ENCODE results near the gene SLC26A8. TPM values are rescaled to one million over a fixed set of nuclear protein-coding genes. Genes with fewer than 3 reads are reported as not detected.

The SLC26A8 gene
- polyA plus RNA-seq, 1 donor from 2014 or later, result not detected

DNA sequence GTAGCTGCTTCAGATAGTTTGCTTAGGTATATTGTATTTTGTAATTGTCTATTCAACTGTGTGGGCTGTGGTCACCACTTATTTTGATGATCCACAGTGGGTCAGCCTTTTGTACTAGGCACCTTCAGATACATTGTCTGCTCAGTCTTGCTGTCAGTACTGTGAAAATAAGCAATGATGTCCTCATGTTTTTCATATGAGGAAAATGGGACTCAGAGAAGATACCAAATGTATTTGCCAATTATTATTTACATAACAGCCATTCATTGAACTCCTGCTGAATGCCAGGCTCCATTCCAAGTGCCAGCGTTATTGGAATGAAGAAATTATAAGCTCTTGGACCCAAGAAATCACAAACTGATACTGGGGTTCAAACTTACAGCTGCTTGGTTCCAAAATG, 31.7 kb upstream of the SLC26A8 start:
- Histone ChIP-seq H2AFZ (ENCODE audit: low read depth, low read length) (no peak overlapping the region), H3K79me2 (replicated peaks; ENCODE audit: insufficient read depth, low read length) (peaks cover 28% of the 10 kb centered on the region)
- no peak for TF ChIP-seq TAF1 (IDR thresholded peaks at IDR 0.05; ENCODE audit: low read depth)
- TF ChIP-seq, protein P1, sequence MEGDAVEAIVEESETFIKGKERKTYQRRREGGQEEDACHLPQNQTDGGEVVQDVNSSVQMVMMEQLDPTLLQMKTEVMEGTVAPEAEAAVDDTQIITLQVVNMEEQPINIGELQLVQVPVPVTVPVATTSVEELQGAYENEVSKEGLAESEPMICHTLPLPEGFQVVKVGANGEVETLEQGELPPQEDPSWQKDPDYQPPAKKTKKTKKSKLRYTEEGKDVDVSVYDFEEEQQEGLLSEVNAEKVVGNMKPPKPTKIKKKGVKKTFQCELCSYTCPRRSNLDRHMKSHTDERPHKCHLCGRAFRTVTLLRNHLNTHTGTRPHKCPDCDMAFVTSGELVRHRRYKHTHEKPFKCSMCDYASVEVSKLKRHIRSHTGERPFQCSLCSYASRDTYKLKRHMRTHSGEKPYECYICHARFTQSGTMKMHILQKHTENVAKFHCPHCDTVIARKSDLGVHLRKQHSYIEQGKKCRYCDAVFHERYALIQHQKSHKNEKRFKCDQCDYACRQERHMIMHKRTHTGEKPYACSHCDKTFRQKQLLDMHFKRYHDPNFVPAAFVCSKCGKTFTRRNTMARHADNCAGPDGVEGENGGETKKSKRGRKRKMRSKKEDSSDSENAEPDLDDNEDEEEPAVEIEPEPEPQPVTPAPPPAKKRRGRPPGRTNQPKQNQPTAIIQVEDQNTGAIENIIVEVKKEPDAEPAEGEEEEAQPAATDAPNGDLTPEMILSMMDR (IDR thresholded peaks at IDR 0.05; ENCODE audit: poor library complexity, severe bottlenecking), result no peak
- no peak for TF ChIP-seq MXI1 (conservative IDR thresholded peaks at IDR 0.05; ENCODE audit: poor library complexity, severe bottlenecking)
- no peak for TF ChIP-seq SMC3 (conservative IDR thresholded peaks at IDR 0.05; ENCODE audit: poor library complexity)
- no peak for TF ChIP-seq RAD21 (conservative IDR thresholded peaks at IDR 0.05)
- no peak for TF ChIP-seq EZH2 (IDR thresholded peaks at IDR 0.05; ENCODE audit: borderline replicate concordance, insufficient read depth, low read length, poor library complexity, severe bottlenecking)
- TF ChIP-seq POLR2AphosphoS5 (IDR thresholded peaks at IDR 0.05), result no peak

DNA sequence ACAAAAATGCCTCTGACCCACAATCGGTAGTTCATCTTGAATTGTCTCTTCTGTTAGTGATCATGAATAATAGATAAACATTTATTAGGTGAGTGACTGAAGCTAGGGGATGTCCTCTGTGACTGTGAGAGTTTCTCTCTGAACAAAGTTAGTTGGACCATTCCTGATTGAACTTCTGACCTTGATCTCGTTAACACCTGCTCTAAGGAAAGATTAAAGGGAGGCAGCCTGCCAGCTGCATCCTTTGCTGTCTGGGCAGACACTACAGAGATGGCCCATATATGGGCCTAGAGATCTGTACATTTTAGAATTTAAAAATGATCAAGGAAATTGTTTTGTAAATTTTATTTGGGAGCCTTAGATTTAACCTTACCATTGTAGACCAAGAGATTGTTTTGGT, 30.5 kb upstream of the SLC26A8 start:
- no peaks in the 10 kb centered on the region for H3K9me3 ChIP-seq (ENCODE audit: low read length)

More for the DNA sequence above, 31.7 kb upstream of the SLC26A8 start:
- Histone ChIP-seq H3K4me3 (ENCODE audit: low read length) (no peak overlapping the region), H3K36me3 (ENCODE audit: insufficient read depth, low read length) (peaks cover 4% of the 10 kb centered on the region), H3K9ac (ENCODE audit: low read length) (no peak overlapping the region), H3K9me2 (ENCODE audit: insufficient read depth, low read length) (no peaks in the 10 kb centered on the region), H3K27ac (ENCODE audit: low read length) (no peak overlapping the region), H3K27me3 (ENCODE audit: insufficient read depth, low read depth, low read length) (no peaks in the 10 kb centered on the region), H3F3A (ENCODE audit: insufficient read depth, low read length, poor library complexity, severe bottlenecking) (no peaks in the 10 kb centered on the region), H3K4me2 (ENCODE audit: low read length) (no peak overlapping the region), H4K20me1 (ENCODE audit: insufficient read depth) (no peaks in the 10 kb centered on the region), H3K9me3 (ENCODE audit: low read length) (no peaks in the 10 kb centered on the region)

More for the DNA sequence above, 30.5 kb upstream of the SLC26A8 start:
- Histone ChIP-seq H3K27me3 (ENCODE audit: insufficient read depth, low read depth, low read length) (no peaks in the 10 kb centered on the region), H3F3A (ENCODE audit: insufficient read depth, low read length, poor library complexity, severe bottlenecking) (no peaks in the 10 kb centered on the region), H2AFZ (ENCODE audit: low read depth, low read length) (no peak overlapping the region), H3K9ac (ENCODE audit: low read length) (no peak overlapping the region), H3K36me3 (ENCODE audit: insufficient read depth, low read length) (peaks cover 4% of the 10 kb centered on the region), H3K9me2 (ENCODE audit: insufficient read depth, low read length) (no peaks in the 10 kb centered on the region), H3K4me2 (ENCODE audit: low read length) (no peak overlapping the region), H3K4me3 (ENCODE audit: low read length) (no peak overlapping the region), H3K79me2 (replicated peaks; ENCODE audit: insufficient read depth, low read length) (peaks cover 34% of the 10 kb centered on the region), H4K20me1 (ENCODE audit: insufficient read depth) (no peaks in the 10 kb centered on the region), H3K27ac (ENCODE audit: low read length) (no peak overlapping the region)
- no peak for TF ChIP-seq EP300 (conservative IDR thresholded peaks at IDR 0.05; ENCODE audit: poor library complexity, severe bottlenecking)
- TF ChIP-seq, protein P2, sequence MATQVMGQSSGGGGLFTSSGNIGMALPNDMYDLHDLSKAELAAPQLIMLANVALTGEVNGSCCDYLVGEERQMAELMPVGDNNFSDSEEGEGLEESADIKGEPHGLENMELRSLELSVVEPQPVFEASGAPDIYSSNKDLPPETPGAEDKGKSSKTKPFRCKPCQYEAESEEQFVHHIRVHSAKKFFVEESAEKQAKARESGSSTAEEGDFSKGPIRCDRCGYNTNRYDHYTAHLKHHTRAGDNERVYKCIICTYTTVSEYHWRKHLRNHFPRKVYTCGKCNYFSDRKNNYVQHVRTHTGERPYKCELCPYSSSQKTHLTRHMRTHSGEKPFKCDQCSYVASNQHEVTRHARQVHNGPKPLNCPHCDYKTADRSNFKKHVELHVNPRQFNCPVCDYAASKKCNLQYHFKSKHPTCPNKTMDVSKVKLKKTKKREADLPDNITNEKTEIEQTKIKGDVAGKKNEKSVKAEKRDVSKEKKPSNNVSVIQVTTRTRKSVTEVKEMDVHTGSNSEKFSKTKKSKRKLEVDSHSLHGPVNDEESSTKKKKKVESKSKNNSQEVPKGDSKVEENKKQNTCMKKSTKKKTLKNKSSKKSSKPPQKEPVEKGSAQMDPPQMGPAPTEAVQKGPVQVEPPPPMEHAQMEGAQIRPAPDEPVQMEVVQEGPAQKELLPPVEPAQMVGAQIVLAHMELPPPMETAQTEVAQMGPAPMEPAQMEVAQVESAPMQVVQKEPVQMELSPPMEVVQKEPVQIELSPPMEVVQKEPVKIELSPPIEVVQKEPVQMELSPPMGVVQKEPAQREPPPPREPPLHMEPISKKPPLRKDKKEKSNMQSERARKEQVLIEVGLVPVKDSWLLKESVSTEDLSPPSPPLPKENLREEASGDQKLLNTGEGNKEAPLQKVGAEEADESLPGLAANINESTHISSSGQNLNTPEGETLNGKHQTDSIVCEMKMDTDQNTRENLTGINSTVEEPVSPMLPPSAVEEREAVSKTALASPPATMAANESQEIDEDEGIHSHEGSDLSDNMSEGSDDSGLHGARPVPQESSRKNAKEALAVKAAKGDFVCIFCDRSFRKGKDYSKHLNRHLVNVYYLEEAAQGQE (IDR thresholded peaks at IDR 0.05; ENCODE audit: borderline replicate concordance), result no peak
- TF ChIP-seq TAF1 (IDR thresholded peaks at IDR 0.05; ENCODE audit: low read depth), result no peak
- TF ChIP-seq RAD21 (conservative IDR thresholded peaks at IDR 0.05), result no peak
- TF ChIP-seq, protein P1 (IDR thresholded peaks at IDR 0.05; ENCODE audit: poor library complexity, severe bottlenecking), result no peak
- no peak for TF ChIP-seq MXI1 (conservative IDR thresholded peaks at IDR 0.05; ENCODE audit: poor library complexity, severe bottlenecking)
- TF ChIP-seq SMC3 (conservative IDR thresholded peaks at IDR 0.05; ENCODE audit: poor library complexity), result no peak
- no peak for TF ChIP-seq POLR2AphosphoS5 (IDR thresholded peaks at IDR 0.05)
- TF ChIP-seq EZH2 (IDR thresholded peaks at IDR 0.05; ENCODE audit: borderline replicate concordance, insufficient read depth, low read length, poor library complexity, severe bottlenecking), result no peak
